Measurements from ENCODE around the gene COBLL1.

Gene COBLL1

GRCh38 chr2:164737612-164738081, 104.0 kb downstream of the COBLL1 start:
- Histone ChIP-seq H3K36me3 (ENCODE audit: insufficient read depth, low read length) (no peaks in the 10 kb centered on the region), H3K4me1 (ENCODE audit: insufficient read depth, low read length) (peaks cover 15% of the 10 kb centered on the region), H3K9me3 (ENCODE audit: insufficient read depth, low read length, severe bottlenecking) (no peaks in the 10 kb centered on the region), H3K27me3 (ENCODE audit: insufficient read depth, low read length, poor library complexity) (no peaks in the 10 kb centered on the region), H3K27ac (ENCODE audit: low read length) (no peak overlapping the region), H2AFZ (ENCODE audit: low read depth, low read length) (peak overlapping the region; percentile 53; the same call in 1 of the 2 replicates), H3K4me2 (ENCODE audit: insufficient read depth, low read length) (peak overlapping the region; percentile 44), H3K4me3 (ENCODE audit: low read depth in 1 of 2, low read length in 2 of 2) (no peak overlapping the region), H4K20me1 (ENCODE audit: insufficient read depth, low read length) (no peaks in the 10 kb centered on the region), H3K79me2 (ENCODE audit: insufficient read depth, low read length) (no peaks in the 10 kb centered on the region), H3K9ac (ENCODE audit: low read depth, low read length) (no peak overlapping the region)
- ATAC-seq (ENCODE audit: insufficient read depth, low read depth) (peak; percentile 87), DNase-seq (peak; percentile 37)
- TF ChIP-seq EZH2 (IDR thresholded peaks at IDR 0.05; ENCODE audit: borderline replicate concordance, low read depth, low read length, severe bottlenecking) = no peak
- peak; percentile 79 for TF ChIP-seq CTCF (IDR thresholded peaks at IDR 0.05; ENCODE audit: borderline replicate concordance, extremely low read depth, low read length, poor library complexity, severe bottlenecking)

DNA sequence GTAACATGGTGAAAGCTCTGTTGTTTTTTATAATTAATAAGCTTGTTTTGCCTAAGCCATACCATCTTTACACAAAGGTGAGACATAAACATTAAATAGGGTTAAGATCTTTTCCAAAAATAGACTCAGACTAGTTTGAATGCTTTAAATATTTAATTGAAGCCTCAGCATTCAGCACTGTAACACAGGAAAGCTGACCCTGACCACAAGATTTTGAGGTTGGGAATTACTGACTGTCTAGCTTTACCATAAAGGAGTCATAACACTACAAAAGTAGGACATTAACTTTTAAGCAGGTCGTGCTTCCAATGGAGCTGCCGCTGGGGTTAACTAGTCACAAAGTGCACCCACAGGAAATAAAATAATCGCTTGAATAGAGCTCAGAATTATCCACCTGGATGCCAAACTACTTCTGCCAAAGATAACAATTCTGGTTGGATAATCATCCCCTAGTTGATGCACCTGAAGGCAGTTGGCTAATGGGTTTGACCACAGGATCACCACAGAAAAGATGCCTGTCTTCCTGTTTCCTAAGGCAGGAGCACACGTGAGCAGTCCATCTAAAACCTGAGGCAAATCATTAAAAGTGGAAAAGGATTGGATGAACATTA, 106.2 kb downstream of the COBLL1 start:
- ATAC-seq (ENCODE audit: insufficient read depth, low read depth) (no peak), DNase-seq (no peak)
- Histone ChIP-seq H3K79me2 (ENCODE audit: insufficient read depth, low read length) (no peaks in the 10 kb centered on the region), H3K4me2 (ENCODE audit: insufficient read depth, low read length) (no peak overlapping the region), H3K9me3 (ENCODE audit: insufficient read depth, low read length, severe bottlenecking) (no peaks in the 10 kb centered on the region), H3K9ac (ENCODE audit: low read depth, low read length) (no peak overlapping the region), H3K4me3 (ENCODE audit: low read depth in 1 of 2, low read length in 2 of 2) (no peak overlapping the region), H3K27ac (ENCODE audit: low read length) (no peak overlapping the region), H3K4me1 (ENCODE audit: insufficient read depth, low read length) (peaks cover 15% of the 10 kb centered on the region), H3K27me3 (ENCODE audit: insufficient read depth, low read length, poor library complexity) (no peaks in the 10 kb centered on the region), H3K36me3 (ENCODE audit: insufficient read depth, low read length) (no peaks in the 10 kb centered on the region), H2AFZ (ENCODE audit: low read depth, low read length) (no peak overlapping the region), H4K20me1 (ENCODE audit: insufficient read depth, low read length) (no peaks in the 10 kb centered on the region)
- TF ChIP-seq EZH2 (IDR thresholded peaks at IDR 0.05; ENCODE audit: borderline replicate concordance, low read depth, low read length, severe bottlenecking) (no peak), CTCF (IDR thresholded peaks at IDR 0.05; ENCODE audit: borderline replicate concordance, extremely low read depth, low read length, poor library complexity, severe bottlenecking) (no peak)

DNA sequence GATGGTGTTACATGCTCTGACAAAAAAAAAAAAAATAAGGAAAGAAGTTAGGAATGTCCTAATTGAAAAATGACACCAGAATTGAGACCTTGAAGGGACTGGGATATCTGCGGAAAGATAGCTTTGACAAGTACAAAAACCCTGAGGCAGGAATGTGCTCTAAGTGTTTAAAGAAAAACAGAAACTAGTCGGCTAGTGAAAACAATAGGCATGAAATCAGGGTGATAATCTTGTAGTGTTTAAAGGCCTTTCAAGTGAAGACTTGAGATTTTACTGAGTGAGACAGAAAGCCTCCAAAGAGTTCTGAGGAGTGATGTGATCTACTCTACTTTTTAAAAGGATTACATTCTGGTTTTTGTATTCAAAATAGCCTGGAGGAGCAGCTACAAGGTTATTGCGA, 107.4 kb downstream of the COBLL1 start:
- H3K27me3 ChIP-seq (ENCODE audit: insufficient read depth, low read length, poor library complexity) = no peaks in the 10 kb centered on the region
- no peak overlapping the region for H2AFZ ChIP-seq (ENCODE audit: low read depth, low read length)
- H3K9me3 ChIP-seq (ENCODE audit: insufficient read depth, low read length, severe bottlenecking) = no peaks in the 10 kb centered on the region
- no peak overlapping the region for H3K4me3 ChIP-seq (ENCODE audit: low read depth in 1 of 2, low read length in 2 of 2)
- no peak for TF ChIP-seq EZH2 (IDR thresholded peaks at IDR 0.05; ENCODE audit: borderline replicate concordance, low read depth, low read length, severe bottlenecking)
- TF ChIP-seq CTCF (IDR thresholded peaks at IDR 0.05; ENCODE audit: borderline replicate concordance, extremely low read depth, low read length, poor library complexity, severe bottlenecking) = no peak
- no peak overlapping the region for H3K27ac ChIP-seq (ENCODE audit: low read length)
- DNase-seq = no peak
- H3K9ac ChIP-seq (ENCODE audit: low read depth, low read length) = no peak overlapping the region
- H3K4me2 ChIP-seq (ENCODE audit: insufficient read depth, low read length) = no peak overlapping the region
- H4K20me1 ChIP-seq (ENCODE audit: insufficient read depth, low read length) = no peaks in the 10 kb centered on the region
- ATAC-seq (ENCODE audit: insufficient read depth, low read depth) = no peak
- H3K4me1 ChIP-seq (ENCODE audit: insufficient read depth, low read length) = peaks cover 15% of the 10 kb centered on the region
- no peaks in the 10 kb centered on the region for H3K79me2 ChIP-seq (ENCODE audit: insufficient read depth, low read length)
- no peaks in the 10 kb centered on the region for H3K36me3 ChIP-seq (ENCODE audit: insufficient read depth, low read length)

All from DND-41 (cell line).